ENCODE data around the gene ARHGAP18.

Gene ARHGAP18

GRCh38 chr6:129673748-129674147 is 36.2 kb downstream of the ARHGAP18 start:
- no peak overlapping the region for H2BK120ac ChIP-seq (ENCODE audit: insufficient read depth, low read length, poor library complexity)
- H3K4me3 ChIP-seq (ENCODE audit: low read depth, low read length) = no peak overlapping the region
- no peak overlapping the region for H3K23ac ChIP-seq (ENCODE audit: low read length)
- no peak overlapping the region for H2AFZ ChIP-seq (ENCODE audit: insufficient read depth, low read length, poor library complexity)
- no peak overlapping the region for H3K14ac ChIP-seq (ENCODE audit: low read length)
- H4K91ac ChIP-seq (ENCODE audit: low read depth, low read length) = no peak overlapping the region
- no peak overlapping the region for H3K18ac ChIP-seq (ENCODE audit: low read length)
- no peaks in the 10 kb centered on the region for H3K9me3 ChIP-seq (ENCODE audit: insufficient read depth, low read depth, low read length)
- no peak overlapping the region for H2BK12ac ChIP-seq (ENCODE audit: low read length)
- no peaks in the 10 kb centered on the region for H3K36me3 ChIP-seq (ENCODE audit: control insufficient read depth in 1 of 2, insufficient read depth in 2 of 2, low read length in 2 of 2)
- H2BK5ac ChIP-seq (ENCODE audit: low read depth, low read length, poor library complexity) = no peak overlapping the region
- H3K27ac ChIP-seq (ENCODE audit: low read depth, low read length) = no peak overlapping the region
- no peak for DNase-seq
- H3K4me2 ChIP-seq (ENCODE audit: low read length) = no peak overlapping the region
- H4K12ac ChIP-seq (ENCODE audit: low read depth, low read length) = no peak overlapping the region
- peaks cover 4 to 9% of the 10 kb centered on the region in 2 experiments for H3K4me1 ChIP-seq (ENCODE audit: control insufficient read depth in 1 of 2, insufficient read depth in 2 of 2, low read length in 2 of 2)
- no peak overlapping the region for H3K9ac ChIP-seq (ENCODE audit: low read length)
- no peak overlapping the region for H2AK5ac ChIP-seq (ENCODE audit: low read length)
- no peaks in the 10 kb centered on the region for H3K27me3 ChIP-seq (ENCODE audit: insufficient read depth, low read length)
- H3K79me1 ChIP-seq (ENCODE audit: low read length) = peaks cover 7% of the 10 kb centered on the region
- no peak overlapping the region for H3K4ac ChIP-seq (ENCODE audit: low read depth, low read length)
- no peak overlapping the region for H4K8ac ChIP-seq (ENCODE audit: low read depth, low read length)
- no peaks in the 10 kb centered on the region for H3K79me2 ChIP-seq (ENCODE audit: control insufficient read depth, insufficient read depth, low read length, poor library complexity)

GRCh38 chr6:129672881-129673631 is 36.9 kb downstream of the ARHGAP18 start:
- H3K9me3 ChIP-seq (ENCODE audit: insufficient read depth, low read depth, low read length) = no peaks in the 10 kb centered on the region
- H3K23ac ChIP-seq (ENCODE audit: low read length) = no peak overlapping the region
- H2AK5ac ChIP-seq (ENCODE audit: low read length) = no peak overlapping the region
- H3K9ac ChIP-seq (ENCODE audit: low read length) = no peak overlapping the region
- H4K12ac ChIP-seq (ENCODE audit: low read depth, low read length) = no peak overlapping the region
- no peak overlapping the region for H2BK5ac ChIP-seq (ENCODE audit: low read depth, low read length, poor library complexity)
- no peak overlapping the region for H3K4me2 ChIP-seq (ENCODE audit: low read length)
- DNase-seq = peak in 1 of 2 donors; percentile 83
- peaks cover 4 to 9% of the 10 kb centered on the region in 2 experiments for H3K4me1 ChIP-seq (ENCODE audit: control insufficient read depth in 1 of 2, insufficient read depth in 2 of 2, low read length in 2 of 2)
- no peak overlapping the region for H4K91ac ChIP-seq (ENCODE audit: low read depth, low read length)
- H3K36me3 ChIP-seq (ENCODE audit: control insufficient read depth in 1 of 2, insufficient read depth in 2 of 2, low read length in 2 of 2) = no peaks in the 10 kb centered on the region
- H2AFZ ChIP-seq (ENCODE audit: insufficient read depth, low read length, poor library complexity) = no peak overlapping the region
- no peak overlapping the region for H3K4ac ChIP-seq (ENCODE audit: low read depth, low read length)
- no CpG with 5 or more reads among the region's 2 CpGs for WGBS (ENCODE audit: extremely low coverage, insufficient coverage, insufficient read length)
- no peak overlapping the region for H2BK12ac ChIP-seq (ENCODE audit: low read length)
- H4K8ac ChIP-seq (ENCODE audit: low read depth, low read length) = no peak overlapping the region
- no peak overlapping the region for H3K4me3 ChIP-seq (ENCODE audit: low read depth, low read length)
- no peak overlapping the region for H3K14ac ChIP-seq (ENCODE audit: low read length)
- peaks cover 9% of the 10 kb centered on the region for H3K79me1 ChIP-seq (ENCODE audit: low read length)
- no peak overlapping the region for H3K18ac ChIP-seq (ENCODE audit: low read length)
- no peak overlapping the region for H2BK120ac ChIP-seq (ENCODE audit: insufficient read depth, low read length, poor library complexity)
- no peaks in the 10 kb centered on the region for H3K27me3 ChIP-seq (ENCODE audit: insufficient read depth, low read length)
- no peak overlapping the region for H3K27ac ChIP-seq (ENCODE audit: low read depth, low read length)
- no peaks in the 10 kb centered on the region for H3K79me2 ChIP-seq (ENCODE audit: control insufficient read depth, insufficient read depth, low read length, poor library complexity)

GRCh38 chr6:129672341-129672682 is 37.7 kb downstream of the ARHGAP18 start:
- Histone ChIP-seq H4K8ac (ENCODE audit: low read depth, low read length) (peak overlapping the region; percentile 55), H4K91ac (ENCODE audit: low read depth, low read length) (peak overlapping the region; percentile 87), H3K4me3 (ENCODE audit: low read depth, low read length) (no peak overlapping the region), H4K12ac (ENCODE audit: low read depth, low read length) (no peak overlapping the region), H3K18ac (ENCODE audit: low read length) (peak overlapping the region; percentile 79), H2BK5ac (ENCODE audit: low read depth, low read length, poor library complexity) (peak overlapping the region; percentile 42), H3K14ac (ENCODE audit: low read length) (peak overlapping the region; percentile 80), H2AK5ac (ENCODE audit: low read length) (peak overlapping the region; percentile 25), H3K79me2 (ENCODE audit: control insufficient read depth, insufficient read depth, low read length, poor library complexity) (no peaks in the 10 kb centered on the region), H3K79me1 (ENCODE audit: low read length) (peaks cover 9% of the 10 kb centered on the region), H3K4me1 (ENCODE audit: control insufficient read depth in 1 of 2, insufficient read depth in 2 of 2, low read length in 2 of 2) (peaks cover 4 to 9% of the 10 kb centered on the region in 2 experiments), H3K9ac (ENCODE audit: low read length) (no peak overlapping the region), H3K27me3 (ENCODE audit: insufficient read depth, low read length) (no peaks in the 10 kb centered on the region), H3K23ac (ENCODE audit: low read length) (no peak overlapping the region), H3K4ac (ENCODE audit: low read depth, low read length) (peak overlapping the region; percentile 26), H2AFZ (ENCODE audit: insufficient read depth, low read length, poor library complexity) (peak overlapping the region; percentile 24), H3K9me3 (ENCODE audit: insufficient read depth, low read depth, low read length) (no peaks in the 10 kb centered on the region), H2BK120ac (ENCODE audit: insufficient read depth, low read length, poor library complexity) (peak overlapping the region; percentile 87), H2BK12ac (ENCODE audit: low read length) (peak overlapping the region; percentile 91), H3K4me2 (ENCODE audit: low read length) (no peak overlapping the region), H3K27ac (ENCODE audit: low read depth, low read length) (no peak overlapping the region), H3K36me3 (ENCODE audit: control insufficient read depth in 1 of 2, insufficient read depth in 2 of 2, low read length in 2 of 2) (no peaks in the 10 kb centered on the region)
- WGBS (ENCODE audit: extremely low coverage, insufficient coverage, insufficient read length) = no CpG with 5 or more reads among the region's 2 CpGs
- DNase-seq = no peak

- peak in 1 of 2 donors; percentile 42 for DNase-seq
- Histone ChIP-seq H3K4me3 (ENCODE audit: low read depth, low read length) (no peak overlapping the region), H3K79me2 (ENCODE audit: control insufficient read depth, insufficient read depth, low read length, poor library complexity) (no peaks in the 10 kb centered on the region), H3K23ac (ENCODE audit: low read length) (no peak overlapping the region), H4K91ac (ENCODE audit: low read depth, low read length) (peak overlapping the region; percentile 87), H2BK12ac (ENCODE audit: low read length) (peak overlapping the region; percentile 91), H3K9ac (ENCODE audit: low read length) (no peak overlapping the region), H3K27me3 (ENCODE audit: insufficient read depth, low read length) (no peaks in the 10 kb centered on the region), H3K4ac (ENCODE audit: low read depth, low read length) (peak overlapping the region; percentile 26), H2BK120ac (ENCODE audit: insufficient read depth, low read length, poor library complexity) (peak overlapping the region; percentile 87), H3K14ac (ENCODE audit: low read length) (peak overlapping the region; percentile 80), H2BK5ac (ENCODE audit: low read depth, low read length, poor library complexity) (peak overlapping the region; percentile 42), H3K9me3 (ENCODE audit: insufficient read depth, low read depth, low read length) (no peaks in the 10 kb centered on the region), H4K8ac (ENCODE audit: low read depth, low read length) (peak overlapping the region; percentile 55), H3K27ac (ENCODE audit: low read depth, low read length) (no peak overlapping the region), H3K79me1 (ENCODE audit: low read length) (peaks cover 9% of the 10 kb centered on the region), H4K12ac (ENCODE audit: low read depth, low read length) (no peak overlapping the region), H2AK5ac (ENCODE audit: low read length) (peak overlapping the region; percentile 25), H3K36me3 (ENCODE audit: control insufficient read depth in 1 of 2, insufficient read depth in 2 of 2, low read length in 2 of 2) (no peaks in the 10 kb centered on the region), H3K18ac (ENCODE audit: low read length) (peak overlapping the region; percentile 79), H3K4me2 (ENCODE audit: low read length) (no peak overlapping the region), H3K4me1 (ENCODE audit: control insufficient read depth in 1 of 2, insufficient read depth in 2 of 2, low read length in 2 of 2) (peaks cover 4 to 9% of the 10 kb centered on the region in 2 experiments), H2AFZ (ENCODE audit: insufficient read depth, low read length, poor library complexity) (peak overlapping the region; percentile 24)
- 100% methylated on average over 4 of the region's 10 CpGs for WGBS (ENCODE audit: extremely low coverage, insufficient coverage, insufficient read length)
Observed at GRCh38 chr6:129671442-129672340, 38.3 kb downstream of the ARHGAP18 start.

Measured in trophoblast cell (in vitro differentiated cells and primary cell).